Measurements from ENCODE around the gene RPL6.

Gene RPL6

GRCh38 chr12:112380663-112381405 lies 28.6 kb downstream of the RPL6 start:
- Mint-ChIP-seq H3K4me3 (peak overlapping the region; percentile 92), H3K36me3 (ENCODE audit: low read depth) (peaks cover 13% of the 10 kb centered on the region)
- intact Hi-C loops (cut with micrococcal nuclease), result loop anchor here (10.0 kb wide), 2 partner anchors 86 to 366 kb away; partner anchors contain the start of genes ERP29 and TMEM116

GRCh38 chr12:112375105-112375504 lies 34.3 kb downstream of the RPL6 start:
- H3K36me3 Mint-ChIP-seq (ENCODE audit: low read depth), result no peaks in the 10 kb centered on the region
- peaks cover 8% of the 10 kb centered on the region for H3K4me1 Mint-ChIP-seq (ENCODE audit: low read depth)
- no peaks in the 10 kb centered on the region for H3K9me3 Mint-ChIP-seq
- intact Hi-C loops (cut with micrococcal nuclease), result no loop called here
- no peaks in the 10 kb centered on the region for H3K27me3 Mint-ChIP-seq
- H3K4me3 Mint-ChIP-seq, result no peak overlapping the region
- H3K27ac Mint-ChIP-seq, result no peak overlapping the region

More at GRCh38 chr12:112380663-112381405, 28.6 kb downstream of the RPL6 start:
- Mint-ChIP-seq H3K4me1 (ENCODE audit: low read depth) (peaks cover 32% of the 10 kb centered on the region), H3K9me3 (no peaks in the 10 kb centered on the region), H3K27me3 (no peaks in the 10 kb centered on the region), H3K27ac (peak overlapping the region; percentile 95)

DNA sequence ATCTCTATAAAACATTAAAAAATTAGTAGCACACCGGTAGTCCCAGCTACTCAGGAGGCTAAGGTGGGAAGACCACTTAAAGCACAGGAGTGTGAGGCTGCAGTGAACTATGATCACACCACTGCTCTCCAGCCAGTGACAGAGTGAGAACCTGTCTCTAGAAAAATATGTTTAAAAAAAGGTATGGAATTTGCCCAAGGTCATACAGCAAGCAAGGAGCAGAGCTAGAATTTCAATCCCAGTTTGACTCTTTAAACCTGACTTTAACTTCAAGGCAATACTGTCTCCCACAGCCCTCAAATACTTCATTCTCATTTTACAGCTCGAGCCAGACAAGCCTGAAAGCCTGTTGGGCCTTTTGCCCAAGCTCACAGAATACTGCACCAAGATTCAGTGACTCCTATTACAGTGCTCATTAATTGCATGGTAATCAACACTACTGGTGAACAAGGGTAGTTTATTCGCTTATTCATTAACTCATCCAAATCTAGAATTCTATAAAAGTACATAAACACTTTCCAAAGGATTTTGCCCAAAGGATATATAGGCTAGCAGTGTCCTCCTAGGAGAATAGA lies 35.2 kb downstream of the RPL6 start:
- Mint-ChIP-seq H3K9me3 (no peaks in the 10 kb centered on the region), H3K4me3 (no peak overlapping the region), H3K36me3 (ENCODE audit: low read depth) (no peaks in the 10 kb centered on the region), H3K27me3 (no peaks in the 10 kb centered on the region), H3K4me1 (ENCODE audit: low read depth) (peaks cover 6% of the 10 kb centered on the region), H3K27ac (no peak overlapping the region)
- intact Hi-C loops (cut with micrococcal nuclease), result no loop called here

- intact Hi-C loops (cut with micrococcal nuclease), result no loop called here
- Mint-ChIP-seq H3K36me3 (ENCODE audit: low read depth) (no peaks in the 10 kb centered on the region), H3K4me3 (no peak overlapping the region), H3K4me1 (ENCODE audit: low read depth) (peaks cover 6% of the 10 kb centered on the region), H3K27me3 (no peaks in the 10 kb centered on the region), H3K9me3 (no peaks in the 10 kb centered on the region), H3K27ac (no peak overlapping the region)
Observed at GRCh38 chr12:112370868-112371510, 38.4 kb downstream of the RPL6 start.

GRCh38 chr12:112370199-112370598 lies 39.2 kb downstream of the RPL6 start:
- Mint-ChIP-seq H3K27ac (no peak overlapping the region), H3K4me1 (ENCODE audit: low read depth) (peaks cover 6% of the 10 kb centered on the region)

GRCh38 chr12:112368856-112369255 lies 40.5 kb downstream of the RPL6 start:
- intact Hi-C loops (cut with micrococcal nuclease), result no loop called here
- Mint-ChIP-seq H3K9me3 (no peaks in the 10 kb centered on the region), H3K4me3 (no peak overlapping the region), H3K36me3 (ENCODE audit: low read depth) (no peaks in the 10 kb centered on the region), H3K27ac (no peak overlapping the region), H3K4me1 (ENCODE audit: low read depth) (peaks cover 6% of the 10 kb centered on the region), H3K27me3 (no peaks in the 10 kb centered on the region)

More at GRCh38 chr12:112370199-112370598, 39.2 kb downstream of the RPL6 start:
- Mint-ChIP-seq H3K4me3 (no peak overlapping the region), H3K27me3 (no peaks in the 10 kb centered on the region), H3K9me3 (no peaks in the 10 kb centered on the region), H3K36me3 (ENCODE audit: low read depth) (no peaks in the 10 kb centered on the region)
- intact Hi-C loops (cut with micrococcal nuclease), result no loop called here

GRCh38 chr12:112367965-112368364 lies 41.4 kb downstream of the RPL6 start:
- Mint-ChIP-seq H3K4me3 (no peak overlapping the region), H3K4me1 (ENCODE audit: low read depth) (peaks cover 6% of the 10 kb centered on the region), H3K27ac (no peak overlapping the region), H3K9me3 (no peaks in the 10 kb centered on the region), H3K27me3 (no peaks in the 10 kb centered on the region), H3K36me3 (ENCODE audit: low read depth) (no peaks in the 10 kb centered on the region)
- intact Hi-C loops (cut with micrococcal nuclease), result no loop called here

- Mint-ChIP-seq H3K4me1 (ENCODE audit: low read depth) (peaks cover 1% of the 10 kb centered on the region), H3K9me3 (no peaks in the 10 kb centered on the region), H3K27ac (no peak overlapping the region), H3K4me3 (no peak overlapping the region), H3K36me3 (ENCODE audit: low read depth) (no peaks in the 10 kb centered on the region), H3K27me3 (no peaks in the 10 kb centered on the region)
- intact Hi-C loops (cut with micrococcal nuclease), result no loop called here
Observed at GRCh38 chr12:112362310-112362709, 47.1 kb downstream of the RPL6 start.

GRCh38 chr12:112361271-112361670 lies 48.1 kb downstream of the RPL6 start:
- no peaks in the 10 kb centered on the region for H3K9me3 Mint-ChIP-seq
- no peaks in the 10 kb centered on the region for H3K27me3 Mint-ChIP-seq
- H3K27ac Mint-ChIP-seq, result no peak overlapping the region
- no peaks in the 10 kb centered on the region for H3K36me3 Mint-ChIP-seq (ENCODE audit: low read depth)
- peaks cover 6% of the 10 kb centered on the region for H3K4me1 Mint-ChIP-seq (ENCODE audit: low read depth)
- H3K4me3 Mint-ChIP-seq, result no peak overlapping the region
- intact Hi-C loops (cut with micrococcal nuclease), result no loop called here

DNA sequence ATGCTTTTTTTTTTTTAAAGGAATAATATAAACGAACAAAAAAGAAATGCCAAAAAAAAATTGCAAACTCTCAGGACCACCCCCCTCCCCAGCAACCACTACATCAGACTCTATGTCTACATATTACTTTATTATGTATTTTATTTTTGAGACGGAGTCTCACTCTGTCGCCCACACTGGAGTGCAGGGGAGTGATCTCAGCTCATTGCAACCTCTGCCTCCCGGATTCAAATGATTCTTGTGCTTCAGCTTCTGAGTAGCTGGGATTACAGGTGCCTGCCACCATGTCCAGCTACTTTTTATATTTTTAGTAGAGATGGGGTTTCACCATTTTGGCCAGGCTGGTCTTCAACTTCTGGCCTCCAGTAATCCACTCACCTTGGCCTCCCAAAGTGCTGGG lies 50.1 kb downstream of the RPL6 start:
- Mint-ChIP-seq H3K36me3 (ENCODE audit: low read depth) (no peaks in the 10 kb centered on the region), H3K27ac (no peak overlapping the region), H3K4me3 (no peak overlapping the region), H3K9me3 (no peaks in the 10 kb centered on the region), H3K27me3 (no peaks in the 10 kb centered on the region), H3K4me1 (ENCODE audit: low read depth) (peaks cover 6% of the 10 kb centered on the region)
- intact Hi-C loops (cut with micrococcal nuclease), result no loop called here

DNA sequence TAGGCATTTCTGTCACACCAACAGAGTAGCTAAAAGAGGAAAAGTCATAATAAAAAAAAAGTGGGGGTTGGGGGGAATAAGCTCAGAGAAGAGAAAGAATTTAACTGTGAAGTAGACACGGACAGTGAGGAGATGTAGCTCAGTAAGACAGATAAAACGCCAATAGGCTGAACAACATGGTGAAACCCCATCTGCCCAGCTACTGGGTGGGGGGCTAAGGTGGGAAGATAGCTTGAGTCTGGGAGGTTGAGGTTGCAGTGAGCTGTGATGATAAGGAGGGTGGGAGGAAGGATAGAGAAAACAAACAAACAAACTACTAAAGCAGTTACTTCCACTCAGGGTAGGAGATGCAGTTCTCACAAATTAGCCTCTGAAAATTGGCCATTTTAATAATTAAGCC lies 52.2 kb downstream of the RPL6 start:
- no peaks in the 10 kb centered on the region for H3K36me3 Mint-ChIP-seq (ENCODE audit: low read depth)
- no peak overlapping the region for H3K4me3 Mint-ChIP-seq
- H3K27me3 Mint-ChIP-seq, result no peaks in the 10 kb centered on the region
- intact Hi-C loops (cut with micrococcal nuclease), result no loop called here
- no peaks in the 10 kb centered on the region for H3K9me3 Mint-ChIP-seq
- peaks cover 16% of the 10 kb centered on the region for H3K4me1 Mint-ChIP-seq (ENCODE audit: low read depth)
- no peak overlapping the region for H3K27ac Mint-ChIP-seq

All from dendritic cell treated with granulocyte-macrophage colony-stimulating factor and Interleukin-4, amounts not matched to agents 40 ng/mL and 50 ng/mL, for 4 days (primary cell).